ENCODE results near the gene ATG10.
"Not testable (repeated sequence)": the region's sequence is repeated elsewhere in the genome, so short reads cannot be mapped to it uniquely, and the experiment has no call there.

Gene ATG10

DNA sequence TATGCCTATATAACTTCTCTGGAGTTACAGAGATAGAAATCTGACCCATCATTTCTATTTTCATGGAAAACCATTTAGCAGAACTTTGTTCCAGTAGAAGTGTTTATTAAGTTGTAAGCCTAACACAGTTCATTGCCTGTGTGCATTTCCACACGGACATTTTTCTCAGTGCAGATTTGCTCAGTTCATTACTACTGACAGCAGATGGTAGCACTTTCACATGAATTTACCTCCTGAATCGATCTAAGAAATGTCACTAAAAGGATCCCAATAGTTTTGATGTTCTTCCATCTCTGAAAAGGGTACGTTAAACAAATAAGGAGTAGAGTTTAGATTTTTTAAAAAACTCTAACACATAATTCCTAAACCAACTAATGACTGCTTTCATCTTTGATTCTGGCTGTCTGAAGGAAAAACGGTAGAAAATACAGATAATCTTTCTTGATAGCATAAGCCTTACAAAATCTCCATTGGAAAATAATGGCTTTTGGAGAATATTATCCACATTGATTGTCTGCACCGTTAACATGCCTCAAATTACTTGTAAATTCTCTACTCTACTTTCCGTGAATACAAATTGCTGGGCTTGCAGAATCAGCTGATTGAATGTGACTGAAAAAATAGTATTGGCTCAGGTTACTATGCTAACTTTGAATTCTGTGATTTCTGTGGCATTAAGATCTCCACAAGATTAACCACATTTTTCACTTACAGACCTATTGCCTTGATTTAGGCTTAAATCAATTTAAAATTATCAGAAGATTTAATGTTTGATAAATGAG lies 273.2 kb downstream of the ATG10 start:
- no peak for DNase-seq

GRCh38 chr5:82246960-82247574 lies 275.2 kb downstream of the ATG10 start:
- no peak for DNase-seq

DNA sequence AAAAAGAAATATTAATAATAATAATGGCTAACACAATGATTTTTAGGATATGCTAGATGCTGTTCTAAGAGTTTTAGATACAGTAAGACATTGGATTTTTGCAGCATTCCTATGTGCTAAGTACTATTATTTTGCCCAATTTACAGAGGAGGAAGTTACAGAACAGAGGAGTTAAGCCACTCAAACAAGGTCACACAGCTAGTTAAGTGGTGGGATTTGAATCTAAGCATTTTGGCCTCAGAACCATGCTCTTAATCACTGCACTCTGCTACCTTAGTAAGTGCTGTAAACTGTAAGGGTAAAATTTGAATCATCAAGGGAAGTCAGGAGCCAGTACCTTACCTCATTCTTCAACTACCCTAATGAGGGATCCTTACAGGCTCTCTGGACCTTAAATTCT lies 280.9 kb downstream of the ATG10 start:
- DNase-seq = no peak

DNA sequence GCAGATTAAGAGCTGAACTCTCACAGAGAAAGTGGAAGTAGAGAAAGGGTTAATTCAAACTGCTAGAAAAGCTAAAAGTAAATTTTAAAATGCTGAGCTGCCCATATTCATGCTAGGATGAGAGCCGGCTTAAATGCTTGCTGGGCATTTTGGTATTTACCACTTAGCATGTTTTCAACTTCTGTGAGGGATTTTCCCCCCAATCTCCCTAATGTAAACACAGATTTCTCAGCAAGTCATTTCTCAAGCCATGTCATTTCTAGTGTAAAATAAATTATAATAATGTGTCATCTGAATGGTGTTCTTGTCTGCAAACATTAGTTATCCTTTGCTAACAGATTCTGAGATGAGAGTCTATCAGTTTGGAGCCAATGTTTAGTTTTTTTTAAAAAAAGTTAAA lies 284.0 kb downstream of the ATG10 start:
- DNase-seq = no peak

DNA sequence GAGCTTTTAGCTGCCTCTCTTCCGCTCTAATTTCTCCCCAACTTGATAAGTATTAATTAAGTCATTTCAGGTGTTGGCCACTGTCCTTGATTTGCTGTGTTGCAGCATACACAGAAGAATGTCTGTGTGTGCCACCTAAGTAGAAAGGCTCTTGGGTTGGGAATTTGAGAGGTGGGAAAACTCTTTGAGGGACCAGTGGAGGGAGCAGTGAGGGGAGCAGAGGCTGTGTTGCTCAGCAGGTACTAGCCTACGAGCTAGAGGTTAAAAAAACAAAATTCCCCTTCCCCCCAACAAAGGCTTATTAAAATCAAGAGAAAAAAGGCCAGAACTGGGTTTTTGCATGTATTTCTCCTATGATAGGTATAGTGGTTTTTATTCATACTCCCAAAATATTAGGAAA lies 285.4 kb downstream of the ATG10 start:
- no peak for DNase-seq

DNA sequence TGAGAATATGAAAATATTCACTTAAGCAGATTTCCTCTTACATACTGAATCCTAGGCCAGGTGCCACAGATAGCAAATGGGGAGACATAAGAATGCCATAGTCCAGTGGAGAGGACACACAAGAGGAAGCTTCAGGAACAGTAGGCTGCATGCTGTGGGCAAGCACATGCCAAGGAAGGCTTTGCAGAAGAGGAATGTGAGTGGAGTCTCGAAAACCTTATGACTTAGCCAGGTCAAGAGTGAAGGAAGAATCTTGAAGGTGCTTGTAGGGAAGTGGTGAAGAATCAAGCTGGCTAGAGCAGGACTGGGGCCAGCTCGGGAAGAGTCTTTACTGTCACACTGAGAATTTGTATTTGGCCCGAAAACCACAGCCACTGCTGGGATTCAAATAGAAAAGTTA lies 285.9 kb downstream of the ATG10 start:
- no peak for DNase-seq

DNA sequence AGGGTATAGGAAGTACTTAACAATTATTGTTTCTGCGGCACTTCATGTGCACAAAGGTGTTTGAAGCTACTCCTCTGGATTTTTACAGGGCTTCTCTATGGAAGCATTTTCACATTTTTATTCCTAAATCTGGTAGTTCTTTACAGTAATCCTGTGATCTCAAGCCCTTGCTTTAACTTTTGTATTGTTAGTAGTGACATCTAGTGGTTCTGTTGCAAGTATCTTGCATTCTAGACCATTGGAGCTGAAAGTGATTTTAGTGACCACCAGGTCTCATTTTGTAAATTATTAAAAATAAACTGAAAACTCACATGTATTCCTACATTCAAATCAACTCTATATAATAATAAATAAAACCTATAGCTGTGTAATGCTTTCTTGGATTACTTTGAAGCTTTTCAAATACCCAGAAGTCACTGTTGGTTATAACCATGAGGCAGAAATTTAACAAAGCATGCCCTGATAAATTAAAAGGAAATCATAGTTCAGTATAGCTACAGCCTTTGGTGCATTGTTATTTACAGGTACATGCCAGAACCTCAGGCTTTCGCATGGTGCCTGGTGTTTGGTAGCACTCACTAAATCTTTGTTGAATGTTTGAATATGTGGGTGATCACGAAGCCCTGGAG lies 287.5 kb downstream of the ATG10 start:
- DNase-seq = no peak

DNA sequence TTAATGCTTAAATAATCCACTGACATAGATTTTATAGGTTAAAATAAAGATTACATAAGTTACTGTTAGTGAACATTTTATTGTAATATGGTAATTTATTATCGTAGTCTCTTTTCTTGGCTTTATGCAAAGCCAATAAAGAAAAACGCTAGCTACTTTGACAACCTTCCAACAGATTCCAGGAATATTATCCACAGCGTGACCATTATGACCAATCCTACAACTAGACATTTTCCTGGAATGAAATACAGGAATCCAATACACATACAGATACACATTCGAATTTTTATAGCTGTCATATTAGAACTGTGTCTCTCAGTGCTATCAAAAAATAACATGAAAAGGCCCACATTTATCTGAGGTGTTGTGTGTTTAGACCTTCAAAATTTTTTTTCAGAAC lies 293.2 kb downstream of the ATG10 start:
- no peak for DNase-seq

DNA sequence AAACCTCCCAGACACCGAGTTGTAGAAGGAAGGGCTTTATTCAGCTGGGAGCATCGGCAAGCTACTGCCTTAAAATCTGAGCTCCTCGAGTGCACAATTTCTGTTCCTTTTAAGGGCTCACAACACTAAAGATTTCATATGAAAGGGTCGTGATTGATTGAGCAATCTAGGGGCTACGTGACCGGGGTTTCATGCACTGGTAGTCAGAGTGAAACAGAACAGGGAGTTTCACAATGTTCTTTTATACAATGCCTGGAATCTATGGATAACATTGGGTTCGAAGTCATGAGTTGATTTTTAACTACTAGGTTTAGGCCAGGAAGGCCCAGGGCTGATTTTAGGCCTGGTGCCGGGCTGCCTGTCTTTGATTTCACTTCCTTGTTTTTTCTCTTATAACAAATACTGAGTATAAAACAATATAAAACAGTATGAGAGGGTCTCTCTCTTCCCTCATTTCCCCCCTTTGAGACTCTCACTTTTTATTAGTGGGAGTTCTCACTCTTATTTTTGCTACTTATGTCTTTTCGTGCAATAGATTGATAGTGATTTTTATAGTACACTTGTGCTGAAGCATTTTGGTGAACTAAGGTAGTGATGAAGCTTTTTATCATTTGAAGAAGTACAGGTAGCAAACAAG lies 295.6 kb downstream of the ATG10 start:
- DNase-seq = not testable (repeated sequence)

DNA sequence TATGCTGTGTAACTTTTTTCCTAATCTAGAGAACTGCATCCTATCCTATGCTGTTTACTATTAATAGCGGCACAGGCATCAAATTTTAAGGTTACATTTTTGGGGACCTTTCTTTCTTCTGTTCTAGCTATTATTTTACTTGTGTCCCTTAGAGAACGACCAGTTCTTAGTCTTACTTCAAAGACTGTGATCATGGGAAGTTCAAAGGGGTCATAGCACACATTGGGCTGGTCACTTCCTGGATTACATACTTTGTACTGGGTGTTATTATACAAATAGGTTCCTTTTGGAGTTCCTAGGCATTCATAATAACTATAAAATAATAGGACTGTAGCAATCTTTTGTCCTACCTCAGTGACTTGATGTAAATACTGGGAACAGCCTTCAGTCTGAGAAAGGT lies 297.5 kb downstream of the ATG10 start:
- DNase-seq = not testable (repeated sequence)

GRCh38 chr5:82272571-82273356 lies 300.9 kb downstream of the ATG10 start:
- DNase-seq = not testable (repeated sequence)

DNA sequence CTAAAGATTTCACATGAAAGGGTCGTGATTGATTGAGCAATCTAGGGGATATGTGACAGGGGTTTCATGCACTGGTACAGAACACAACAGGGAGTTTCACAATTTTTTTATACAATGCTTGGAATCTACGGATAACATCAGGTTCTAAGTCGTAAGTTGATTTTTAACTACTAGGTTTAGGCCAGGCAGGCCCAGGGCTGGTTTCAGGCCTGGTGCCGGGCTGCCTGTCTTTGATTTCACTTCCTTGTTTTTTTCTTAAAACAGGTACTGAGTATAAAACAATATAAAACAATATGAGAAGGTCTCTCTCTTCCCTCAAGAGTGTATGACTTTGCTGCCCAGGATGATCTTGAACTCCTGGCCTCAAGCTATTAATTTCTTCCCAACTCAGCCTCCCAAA lies 301.6 kb downstream of the ATG10 start:
- DNase-seq = not testable (repeated sequence)

DNA sequence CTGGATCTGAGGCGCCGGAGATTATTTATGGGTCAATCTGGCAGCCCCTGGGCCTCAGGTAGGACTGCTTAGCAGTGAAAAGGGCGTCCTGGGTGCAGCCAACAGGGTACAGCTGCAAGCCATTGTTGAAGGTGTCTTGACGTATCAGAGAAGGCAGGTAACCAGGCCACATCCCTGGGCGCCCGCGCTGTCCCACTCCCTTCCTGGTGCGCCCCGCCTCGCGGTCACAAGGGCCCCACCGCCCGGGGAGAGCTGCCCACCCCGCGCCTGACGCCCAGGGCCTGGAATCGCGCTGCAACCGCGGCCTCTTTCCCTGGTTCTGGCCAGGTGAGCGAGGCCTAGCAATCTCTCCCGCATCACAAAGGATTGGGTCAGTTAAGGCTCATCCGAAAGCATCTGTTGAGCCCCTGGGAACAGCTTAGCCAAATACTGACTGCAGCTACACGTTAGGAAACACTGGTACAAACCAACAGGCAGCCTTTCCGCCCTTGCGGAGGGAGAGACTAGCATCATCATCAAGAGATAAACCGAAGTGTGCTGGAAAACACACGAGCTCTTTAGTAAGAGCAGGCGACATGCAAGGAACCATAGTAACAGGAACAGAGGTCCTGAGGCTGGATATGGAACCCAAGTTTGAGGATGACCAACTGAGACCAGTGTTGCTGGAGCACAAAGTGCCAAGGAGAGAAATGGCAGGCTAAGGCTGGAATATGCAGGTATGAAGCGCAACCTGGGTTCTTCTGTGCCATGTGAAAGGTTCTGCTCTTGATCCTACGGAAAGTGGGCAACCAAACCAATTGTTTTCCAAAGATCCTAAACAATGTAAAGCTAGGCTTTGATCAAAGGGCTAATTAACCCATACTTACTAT lies 302.8 kb downstream of the ATG10 start:
- no peak for DNase-seq

DNA sequence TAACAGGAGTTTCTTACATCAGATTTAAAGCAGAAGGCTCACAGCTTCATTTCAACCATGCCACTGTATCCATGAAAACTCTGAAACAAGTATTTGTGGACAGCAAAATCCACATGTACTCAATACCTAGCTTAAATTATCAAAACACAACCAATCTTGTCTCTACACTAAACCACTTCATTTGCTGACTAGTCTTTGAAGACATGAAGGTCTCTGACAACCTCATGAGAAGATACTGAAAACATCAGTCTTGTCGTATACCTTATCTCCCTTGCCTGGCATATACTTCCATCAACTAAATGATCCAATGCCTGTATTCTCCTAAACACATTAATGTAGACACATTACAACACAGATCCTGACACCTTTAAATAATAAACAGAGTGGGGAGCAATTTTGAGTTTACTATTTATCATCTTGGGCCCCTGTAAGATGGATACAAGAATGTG lies 303.4 kb downstream of the ATG10 start:
- no peak for DNase-seq

GRCh38 chr5:82276800-82277612 lies 305.2 kb downstream of the ATG10 start:
- no peak for DNase-seq

GRCh38 chr5:82277613-82277986 lies 305.8 kb downstream of the ATG10 start:
- no peak for DNase-seq

DNA sequence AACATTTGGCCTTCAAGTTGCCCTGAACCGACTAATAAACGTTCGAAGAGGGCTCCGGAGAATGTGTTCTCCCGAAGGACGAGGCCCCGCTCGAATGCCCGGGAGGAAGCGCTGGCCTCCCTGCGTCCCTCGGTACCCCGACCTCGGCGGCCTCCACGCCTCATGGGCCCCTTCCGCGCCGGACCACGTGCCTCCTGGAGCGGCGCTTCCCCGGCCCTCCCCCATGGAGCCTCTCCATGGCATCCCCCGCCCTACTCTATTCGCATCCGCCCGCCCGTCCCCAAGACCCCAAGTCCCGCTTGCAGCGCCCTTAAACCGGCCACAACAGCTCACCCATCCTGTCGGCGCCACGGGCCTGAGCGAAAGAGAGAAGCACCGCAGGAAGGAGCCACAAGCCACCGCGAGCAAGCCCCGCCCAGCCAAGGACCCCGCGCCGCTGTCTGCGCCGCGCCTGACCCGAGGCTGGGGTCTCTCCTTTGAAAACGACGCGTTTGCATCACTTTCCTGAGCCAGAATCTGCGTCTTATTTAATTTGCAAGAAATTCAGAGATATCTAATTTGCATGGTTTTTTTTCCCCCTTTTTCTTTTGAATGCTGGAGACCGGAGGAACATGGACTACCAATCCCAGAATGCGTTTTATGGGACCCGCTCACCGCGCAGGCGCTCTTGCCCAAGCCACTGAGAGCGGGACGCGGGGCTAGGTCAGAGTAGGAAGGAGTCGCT lies 306.3 kb downstream of the ATG10 start, which contains the start of gene RPS23:
Gene RPS23, minus strand, starts transcription at position 368 of the 724 bp plus-strand sequence. Its CDS starts 31 bp downstream, at position 337.
- DNase-seq = peak; percentile 90

DNA sequence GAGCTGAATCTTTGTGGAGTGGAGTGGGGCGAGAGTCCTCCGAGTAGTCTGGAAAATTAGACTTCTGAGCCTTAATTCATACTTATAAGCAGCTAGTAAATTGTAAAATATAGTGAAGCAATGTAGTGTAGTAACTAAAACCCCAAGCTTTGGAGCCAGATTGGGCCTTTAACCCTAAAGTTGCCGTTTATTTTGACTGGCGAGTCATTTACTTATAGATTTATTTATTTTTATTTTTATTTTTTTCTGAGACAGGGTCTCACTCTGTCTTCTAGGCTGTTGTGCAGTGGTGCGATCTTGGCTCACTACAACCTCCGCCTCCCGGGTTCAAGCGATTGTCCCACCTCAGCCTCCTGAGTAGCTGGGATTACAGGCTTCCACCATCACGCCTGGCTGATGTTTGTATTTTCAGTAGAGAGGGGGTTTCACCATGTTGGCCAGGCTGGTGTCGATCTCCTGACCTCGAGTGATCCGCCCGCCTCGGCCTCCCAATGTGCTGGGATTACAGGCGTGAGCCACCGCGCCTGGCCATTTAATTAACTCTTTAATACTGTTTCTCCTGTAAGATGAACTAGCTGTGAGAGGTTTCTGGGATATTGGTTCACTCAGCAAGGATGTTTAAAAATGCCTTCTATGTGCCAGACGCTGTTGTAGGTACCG lies 307.0 kb downstream of the ATG10 start:
- DNase-seq = no peak

GRCh38 chr5:82283893-82284292 lies 312.1 kb downstream of the ATG10 start:
- DNase-seq = no peak

GRCh38 chr5:82285206-82285605 lies 313.4 kb downstream of the ATG10 start:
- no peak for DNase-seq

Measured in NCI-H1436 (cell line).